Stomach (tissue), 4 donors: ENCODE measurements around the gene GRIA3.

ENCODE experiments used
- EP300 ChIP-seq: sonication (generic); formaldehyde crosslinking; IDR thresholded peaks from one replicate; pipeline ENCODE4 v1.6.1; 2017; ENCODE audit warnings: antibody characterized with exemption
- POLR2A ChIP-seq, 4 donors: fragments of 450-650 bp; IDR thresholded peaks; one replicate each; pipeline ENCODE4 v1.6.1; 2016; ENCODE audit warnings: antibody characterized with exemption in 4 of 4, control low read depth in 2 of 4, mild to moderate bottlenecking in 1 of 4, moderate library complexity in 1 of 4

- no peak for TF ChIP-seq EP300
- no peak for TF ChIP-seq POLR2A (IDR thresholded peaks at IDR 0.05)
Observed at GRCh38 chrX:123263747-123264146, 79.7 kb downstream of the GRIA3 start.
